C4-2B (cell line): Measurements from ENCODE around the gene WDR89.
"Not testable (repeated sequence)": the region's sequence is repeated elsewhere in the genome, so short reads cannot be mapped to it uniquely, and the experiment has no call there.

Experiments
- H3K27ac ChIP-seq: fragments of 450-650 bp; 2 replicates; pipeline ENCODE4 v1.5.1; 2017
- ZFX ChIP-seq: fragments of 450-650 bp; IDR thresholded peaks from 2 replicates; pipeline ENCODE4 v1.6.1; 2017
- TF ChIP-seq, protein P1 (sequence below): fragments of 450-650 bp; conservative IDR thresholded peaks from 2 replicates; pipeline ENCODE4 v1.5.1; 2017; ENCODE audit warnings: mild to moderate bottlenecking

WDR89 gene

DNA sequence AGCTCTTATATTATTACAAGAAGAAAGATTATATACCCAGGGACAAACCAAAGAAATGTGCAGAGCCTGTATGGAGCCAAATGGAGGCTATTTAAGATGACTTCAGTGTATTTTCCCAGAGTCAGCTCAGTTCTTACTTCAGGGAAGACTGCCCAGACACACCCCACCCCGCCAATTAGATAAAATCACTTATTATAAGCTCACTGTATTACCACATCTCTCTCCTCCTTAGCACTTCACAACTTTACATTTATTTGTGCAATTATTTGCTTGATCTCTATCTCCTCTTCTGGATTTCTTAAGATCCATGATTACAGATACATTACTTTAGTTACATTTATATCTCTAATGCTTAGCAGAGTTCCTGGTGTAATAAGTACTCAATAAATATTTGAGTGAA is 24.7 kb upstream of the WDR89 start:
- TF ChIP-seq ZFX = no peak
- TF ChIP-seq, protein P1, sequence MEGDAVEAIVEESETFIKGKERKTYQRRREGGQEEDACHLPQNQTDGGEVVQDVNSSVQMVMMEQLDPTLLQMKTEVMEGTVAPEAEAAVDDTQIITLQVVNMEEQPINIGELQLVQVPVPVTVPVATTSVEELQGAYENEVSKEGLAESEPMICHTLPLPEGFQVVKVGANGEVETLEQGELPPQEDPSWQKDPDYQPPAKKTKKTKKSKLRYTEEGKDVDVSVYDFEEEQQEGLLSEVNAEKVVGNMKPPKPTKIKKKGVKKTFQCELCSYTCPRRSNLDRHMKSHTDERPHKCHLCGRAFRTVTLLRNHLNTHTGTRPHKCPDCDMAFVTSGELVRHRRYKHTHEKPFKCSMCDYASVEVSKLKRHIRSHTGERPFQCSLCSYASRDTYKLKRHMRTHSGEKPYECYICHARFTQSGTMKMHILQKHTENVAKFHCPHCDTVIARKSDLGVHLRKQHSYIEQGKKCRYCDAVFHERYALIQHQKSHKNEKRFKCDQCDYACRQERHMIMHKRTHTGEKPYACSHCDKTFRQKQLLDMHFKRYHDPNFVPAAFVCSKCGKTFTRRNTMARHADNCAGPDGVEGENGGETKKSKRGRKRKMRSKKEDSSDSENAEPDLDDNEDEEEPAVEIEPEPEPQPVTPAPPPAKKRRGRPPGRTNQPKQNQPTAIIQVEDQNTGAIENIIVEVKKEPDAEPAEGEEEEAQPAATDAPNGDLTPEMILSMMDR = no peak
- no peak overlapping the region for H3K27ac ChIP-seq

DNA sequence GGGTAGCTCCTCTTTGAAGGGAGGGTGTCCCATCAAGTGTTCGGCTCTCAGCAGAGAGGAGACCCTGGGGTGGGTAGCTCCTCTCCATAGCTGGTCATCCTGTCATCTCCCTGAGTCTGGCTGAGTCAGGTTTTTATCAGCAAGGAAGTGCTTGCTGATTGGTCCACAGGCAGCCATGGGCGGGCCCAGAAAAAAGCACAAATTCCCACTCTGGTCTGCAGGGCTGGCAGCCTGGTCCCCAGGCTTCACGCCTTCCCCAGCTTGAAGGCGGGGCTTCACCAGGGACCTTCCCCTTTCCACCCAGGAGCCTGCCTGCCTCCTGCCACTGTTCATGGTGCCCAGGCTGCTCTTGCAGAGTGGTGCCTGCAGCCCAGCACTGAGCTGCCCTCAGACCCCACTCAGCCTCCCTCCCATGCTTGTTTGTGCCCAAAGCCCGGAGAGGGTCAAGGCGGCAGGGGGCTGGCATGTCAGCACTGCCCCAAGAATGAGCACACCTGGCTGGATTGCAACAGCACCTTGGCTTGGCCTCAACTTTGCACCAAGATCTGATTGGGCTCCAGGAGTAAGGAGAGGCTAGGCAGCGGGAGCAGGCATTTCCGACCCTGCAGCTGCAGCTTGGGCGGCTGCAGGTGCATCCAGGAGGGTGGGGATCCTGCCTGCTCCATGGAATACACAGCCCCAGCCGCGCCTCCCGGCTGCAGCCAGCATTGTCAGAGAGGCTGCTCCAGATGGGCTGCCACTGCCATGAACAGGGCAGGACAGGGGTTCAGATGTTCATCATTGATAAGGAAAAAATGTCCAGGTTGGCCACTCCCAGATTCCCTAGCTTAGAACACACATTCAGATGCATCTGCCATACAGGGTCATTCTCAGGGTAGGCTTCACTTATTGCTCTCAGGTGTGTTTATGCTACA is 22.0 kb upstream of the WDR89 start:
- no peak for TF ChIP-seq ZFX
- TF ChIP-seq, protein P1 = no peak
- no peak overlapping the region for H3K27ac ChIP-seq

DNA sequence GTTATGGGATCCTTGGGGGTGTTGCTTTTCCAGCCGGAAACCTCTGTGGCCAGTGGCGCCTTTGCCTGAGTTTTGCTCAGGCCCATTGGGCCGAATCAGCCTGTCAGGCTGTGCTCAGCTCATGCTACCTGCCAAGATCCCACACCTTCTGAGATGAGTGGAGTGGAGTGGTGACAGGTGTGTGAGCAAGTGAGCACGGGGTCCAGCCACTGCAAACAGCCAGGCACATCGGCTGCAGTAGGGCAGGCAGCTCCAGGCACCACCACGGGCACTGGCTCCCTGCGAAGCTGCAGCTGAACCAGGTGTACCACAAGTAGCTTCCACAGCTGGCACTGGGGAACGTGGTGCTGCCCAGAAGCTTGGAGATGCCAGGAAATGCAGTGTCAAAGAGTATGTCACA is 21.1 kb upstream of the WDR89 start:
- TF ChIP-seq ZFX = no peak
- TF ChIP-seq, protein P1 = no peak
- H3K27ac ChIP-seq = no peak overlapping the region

DNA sequence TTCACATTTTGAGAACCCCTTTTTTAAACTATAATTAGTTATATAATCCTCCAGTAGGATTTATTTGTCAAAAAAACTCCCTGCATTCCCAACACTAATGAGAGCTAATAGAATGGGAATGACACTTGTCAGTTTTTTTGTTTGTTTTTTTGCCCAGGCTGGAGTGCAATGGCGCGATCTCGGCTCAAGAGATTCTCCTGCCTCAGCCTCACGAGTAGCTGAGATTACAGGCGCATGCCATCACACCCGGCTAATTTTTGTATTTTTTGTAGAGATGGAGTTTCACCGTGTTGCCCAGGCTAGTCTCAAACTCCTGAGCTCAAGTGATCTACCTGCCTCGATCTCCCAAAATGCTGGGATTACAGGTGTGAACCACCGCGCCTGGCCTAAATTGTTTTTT is 20.2 kb upstream of the WDR89 start:
- H3K27ac ChIP-seq = not testable (repeated sequence)

DNA sequence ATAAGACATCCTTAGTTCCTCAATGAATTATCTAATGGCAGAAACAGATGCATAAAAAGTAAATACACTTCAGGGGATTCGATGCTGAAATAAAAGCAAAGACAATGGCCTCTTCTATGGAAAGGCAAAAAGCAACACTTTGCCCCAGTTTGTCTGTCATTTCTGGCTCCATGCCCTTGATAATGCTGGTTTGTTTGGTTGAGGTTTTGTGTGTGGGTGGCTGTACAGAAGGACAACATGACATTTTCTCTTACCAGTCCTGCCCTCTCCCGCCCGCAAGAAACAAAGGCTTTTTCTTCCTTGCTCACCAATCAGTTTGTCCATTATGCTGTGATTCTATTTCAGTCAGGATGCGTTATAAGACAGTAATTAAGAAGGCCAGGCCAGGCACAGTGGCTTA is 18.1 kb upstream of the WDR89 start:
- TF ChIP-seq ZFX = no peak
- TF ChIP-seq, protein P1 = no peak
- H3K27ac ChIP-seq = no peak overlapping the region

DNA sequence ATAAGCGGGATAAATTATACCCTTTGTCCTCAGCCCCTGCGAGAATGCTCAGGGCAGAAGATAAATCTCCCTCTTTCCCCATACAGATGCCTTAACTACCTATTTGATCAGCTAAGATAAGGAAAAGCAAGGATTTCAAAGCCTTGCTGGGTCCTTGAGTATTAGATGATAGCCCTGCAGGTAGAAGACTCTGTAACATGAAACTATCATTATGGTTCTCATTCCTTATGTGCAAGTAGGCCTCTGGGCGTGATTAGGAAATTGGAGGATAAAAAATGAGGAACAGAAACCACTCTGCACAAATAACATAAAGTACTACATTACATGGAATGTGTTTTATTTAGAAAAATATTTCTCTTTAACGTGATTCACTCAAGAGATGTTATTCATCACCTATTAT is 14.5 kb upstream of the WDR89 start:
- H3K27ac ChIP-seq = no peak overlapping the region
- no peak for TF ChIP-seq ZFX
- TF ChIP-seq, protein P1 = no peak

DNA sequence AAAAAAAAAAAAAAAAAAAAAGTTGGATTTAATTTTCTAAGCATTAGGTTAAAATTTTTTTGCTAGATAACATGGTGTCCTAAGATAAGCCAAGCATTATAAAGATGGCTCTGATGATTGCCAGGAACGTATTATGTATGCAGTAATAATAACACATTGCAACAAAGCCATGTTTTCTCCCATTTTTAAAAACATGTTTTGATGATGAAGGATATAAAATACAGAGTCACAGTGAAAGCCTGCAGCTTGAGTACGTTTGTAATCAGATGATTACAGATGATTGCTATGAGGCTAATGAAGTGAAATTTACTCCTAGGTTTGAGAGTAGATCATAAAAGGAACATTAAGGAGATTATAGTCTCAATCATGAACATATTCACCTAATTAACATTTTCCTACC is 13.3 kb upstream of the WDR89 start:
- no peak overlapping the region for H3K27ac ChIP-seq
- TF ChIP-seq ZFX = no peak
- TF ChIP-seq, protein P1 = no peak

DNA sequence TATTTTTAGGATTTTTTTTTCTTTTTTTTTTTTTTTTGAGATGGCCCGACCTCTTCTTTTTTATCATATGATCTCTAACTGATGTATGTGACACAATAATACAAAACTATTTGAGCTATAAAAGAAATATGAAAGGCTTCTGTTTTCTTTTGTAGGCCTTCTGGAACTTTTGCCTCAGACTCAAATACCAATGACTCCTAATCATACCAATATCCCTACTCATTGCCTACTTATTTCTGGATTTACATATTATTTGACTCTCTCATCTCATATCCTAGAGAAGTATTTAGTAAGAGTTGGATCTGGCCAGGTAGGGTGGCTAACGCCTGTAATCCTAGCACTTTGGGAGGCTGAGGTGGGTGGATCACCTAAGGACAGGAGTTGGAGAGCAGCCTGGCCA is 12.7 kb upstream of the WDR89 start:
- TF ChIP-seq ZFX = no peak
- TF ChIP-seq, protein P1 = no peak
- no peak overlapping the region for H3K27ac ChIP-seq
